ENCODE results near the gene SFSWAP. TPM values are rescaled to one million over a fixed set of nuclear protein-coding genes. Genes with fewer than 3 reads are reported as not detected.

Gene SFSWAP
- polyA plus RNA-seq, 1 donor from 2014 or later = 56.6 TPM

GRCh38 chr12:131847456-131847855, 136.6 kb downstream of the SFSWAP start:
- no peak overlapping the region for H2AFZ ChIP-seq (ENCODE audit: low read depth, low read length)
- no peaks in the 10 kb centered on the region for H3F3A ChIP-seq (ENCODE audit: insufficient read depth, low read length, poor library complexity, severe bottlenecking)
- no peak overlapping the region for H3K4me2 ChIP-seq (ENCODE audit: low read length)

GRCh38 chr12:131848753-131849152, 137.9 kb downstream of the SFSWAP start:
- no peak overlapping the region for H3K27ac ChIP-seq (ENCODE audit: low read length)
- no peaks in the 10 kb centered on the region for H3K36me3 ChIP-seq (ENCODE audit: insufficient read depth, low read length)
- H3K4me2 ChIP-seq (ENCODE audit: low read length) = no peak overlapping the region
- H3K9ac ChIP-seq (ENCODE audit: low read length) = no peak overlapping the region
- no peaks in the 10 kb centered on the region for H3K27me3 ChIP-seq (ENCODE audit: insufficient read depth, low read depth, low read length)
- H3K9me2 ChIP-seq (ENCODE audit: insufficient read depth, low read length) = no peaks in the 10 kb centered on the region
- TF ChIP-seq MXI1 (conservative IDR thresholded peaks at IDR 0.05; ENCODE audit: poor library complexity, severe bottlenecking) (no peak), POLR2AphosphoS5 (IDR thresholded peaks at IDR 0.05) (no peak), TAF1 (IDR thresholded peaks at IDR 0.05; ENCODE audit: low read depth) (no peak), EZH2 (IDR thresholded peaks at IDR 0.05; ENCODE audit: borderline replicate concordance, insufficient read depth, low read length, poor library complexity, severe bottlenecking) (no peak), EP300 (conservative IDR thresholded peaks at IDR 0.05; ENCODE audit: poor library complexity, severe bottlenecking) (no peak), RAD21 (conservative IDR thresholded peaks at IDR 0.05) (no peak), SMC3 (conservative IDR thresholded peaks at IDR 0.05; ENCODE audit: poor library complexity) (no peak)
- TF ChIP-seq, protein P1, sequence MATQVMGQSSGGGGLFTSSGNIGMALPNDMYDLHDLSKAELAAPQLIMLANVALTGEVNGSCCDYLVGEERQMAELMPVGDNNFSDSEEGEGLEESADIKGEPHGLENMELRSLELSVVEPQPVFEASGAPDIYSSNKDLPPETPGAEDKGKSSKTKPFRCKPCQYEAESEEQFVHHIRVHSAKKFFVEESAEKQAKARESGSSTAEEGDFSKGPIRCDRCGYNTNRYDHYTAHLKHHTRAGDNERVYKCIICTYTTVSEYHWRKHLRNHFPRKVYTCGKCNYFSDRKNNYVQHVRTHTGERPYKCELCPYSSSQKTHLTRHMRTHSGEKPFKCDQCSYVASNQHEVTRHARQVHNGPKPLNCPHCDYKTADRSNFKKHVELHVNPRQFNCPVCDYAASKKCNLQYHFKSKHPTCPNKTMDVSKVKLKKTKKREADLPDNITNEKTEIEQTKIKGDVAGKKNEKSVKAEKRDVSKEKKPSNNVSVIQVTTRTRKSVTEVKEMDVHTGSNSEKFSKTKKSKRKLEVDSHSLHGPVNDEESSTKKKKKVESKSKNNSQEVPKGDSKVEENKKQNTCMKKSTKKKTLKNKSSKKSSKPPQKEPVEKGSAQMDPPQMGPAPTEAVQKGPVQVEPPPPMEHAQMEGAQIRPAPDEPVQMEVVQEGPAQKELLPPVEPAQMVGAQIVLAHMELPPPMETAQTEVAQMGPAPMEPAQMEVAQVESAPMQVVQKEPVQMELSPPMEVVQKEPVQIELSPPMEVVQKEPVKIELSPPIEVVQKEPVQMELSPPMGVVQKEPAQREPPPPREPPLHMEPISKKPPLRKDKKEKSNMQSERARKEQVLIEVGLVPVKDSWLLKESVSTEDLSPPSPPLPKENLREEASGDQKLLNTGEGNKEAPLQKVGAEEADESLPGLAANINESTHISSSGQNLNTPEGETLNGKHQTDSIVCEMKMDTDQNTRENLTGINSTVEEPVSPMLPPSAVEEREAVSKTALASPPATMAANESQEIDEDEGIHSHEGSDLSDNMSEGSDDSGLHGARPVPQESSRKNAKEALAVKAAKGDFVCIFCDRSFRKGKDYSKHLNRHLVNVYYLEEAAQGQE (IDR thresholded peaks at IDR 0.05; ENCODE audit: borderline replicate concordance) = no peak
- TF ChIP-seq, protein P2, sequence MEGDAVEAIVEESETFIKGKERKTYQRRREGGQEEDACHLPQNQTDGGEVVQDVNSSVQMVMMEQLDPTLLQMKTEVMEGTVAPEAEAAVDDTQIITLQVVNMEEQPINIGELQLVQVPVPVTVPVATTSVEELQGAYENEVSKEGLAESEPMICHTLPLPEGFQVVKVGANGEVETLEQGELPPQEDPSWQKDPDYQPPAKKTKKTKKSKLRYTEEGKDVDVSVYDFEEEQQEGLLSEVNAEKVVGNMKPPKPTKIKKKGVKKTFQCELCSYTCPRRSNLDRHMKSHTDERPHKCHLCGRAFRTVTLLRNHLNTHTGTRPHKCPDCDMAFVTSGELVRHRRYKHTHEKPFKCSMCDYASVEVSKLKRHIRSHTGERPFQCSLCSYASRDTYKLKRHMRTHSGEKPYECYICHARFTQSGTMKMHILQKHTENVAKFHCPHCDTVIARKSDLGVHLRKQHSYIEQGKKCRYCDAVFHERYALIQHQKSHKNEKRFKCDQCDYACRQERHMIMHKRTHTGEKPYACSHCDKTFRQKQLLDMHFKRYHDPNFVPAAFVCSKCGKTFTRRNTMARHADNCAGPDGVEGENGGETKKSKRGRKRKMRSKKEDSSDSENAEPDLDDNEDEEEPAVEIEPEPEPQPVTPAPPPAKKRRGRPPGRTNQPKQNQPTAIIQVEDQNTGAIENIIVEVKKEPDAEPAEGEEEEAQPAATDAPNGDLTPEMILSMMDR (IDR thresholded peaks at IDR 0.05; ENCODE audit: poor library complexity, severe bottlenecking) = no peak
- H3F3A ChIP-seq (ENCODE audit: insufficient read depth, low read length, poor library complexity, severe bottlenecking) = no peaks in the 10 kb centered on the region
- no peak overlapping the region for H2AFZ ChIP-seq (ENCODE audit: low read depth, low read length)
- no peaks in the 10 kb centered on the region for H3K9me3 ChIP-seq (ENCODE audit: low read length)
- H3K79me2 ChIP-seq (replicated peaks; ENCODE audit: insufficient read depth, low read length) = no peaks in the 10 kb centered on the region
- no peaks in the 10 kb centered on the region for H4K20me1 ChIP-seq (ENCODE audit: insufficient read depth)
- no peak overlapping the region for H3K4me3 ChIP-seq (ENCODE audit: low read length)

More at GRCh38 chr12:131847456-131847855, 136.6 kb downstream of the SFSWAP start:
- Histone ChIP-seq H3K27me3 (ENCODE audit: insufficient read depth, low read depth, low read length) (no peaks in the 10 kb centered on the region), H3K79me2 (replicated peaks; ENCODE audit: insufficient read depth, low read length) (no peaks in the 10 kb centered on the region), H3K36me3 (ENCODE audit: insufficient read depth, low read length) (no peaks in the 10 kb centered on the region), H3K9me2 (ENCODE audit: insufficient read depth, low read length) (no peaks in the 10 kb centered on the region), H3K9me3 (ENCODE audit: low read length) (no peaks in the 10 kb centered on the region), H3K9ac (ENCODE audit: low read length) (no peak overlapping the region), H3K4me3 (ENCODE audit: low read length) (no peak overlapping the region), H3K27ac (ENCODE audit: low read length) (no peak overlapping the region), H4K20me1 (ENCODE audit: insufficient read depth) (no peaks in the 10 kb centered on the region)
- TF ChIP-seq EZH2 (IDR thresholded peaks at IDR 0.05; ENCODE audit: borderline replicate concordance, insufficient read depth, low read length, poor library complexity, severe bottlenecking) = no peak

Small RNA genes lying within 50 kb of the gene (small RNA-seq; reads per million reads assigned to genes)
- gene RNA5SP377 (0 reads per million in 3 experiments), gene RNA5SP378 (0 reads per million in 3 experiments), gene RNU6-1017P (0 reads per million in 3 experiments)

Other genes with a start within 250 kb of the SFSWAP start
- gene MMP17, start 117.3 kb downstream of the SFSWAP start, polyA plus RNA-seq = 79.0 and 93.5 TPM in 2 replicates
- 19.0 and 27.9 TPM in 2 replicates for gene ULK1, start 183.5 kb downstream of the SFSWAP start, polyA plus RNA-seq
- gene PUS1, start 218.2 kb downstream of the SFSWAP start, polyA plus RNA-seq = 14.3 and 20.0 TPM in 2 replicates
- 19.4 and 21.0 TPM in 2 replicates for gene EP400, start 238.9 kb downstream of the SFSWAP start, polyA plus RNA-seq

Measured in neural cell (in vitro differentiated cells).